ENCODE data around the gene DERL3. TPM values are rescaled to one million over a fixed set of nuclear protein-coding genes. Genes with fewer than 3 reads are reported as not detected.
A peak's percentile ranks its signal among the peaks of the same experiment; 100 is the strongest.

DERL3 gene
- total and polyA plus RNA-seq, 2 of the 13 experiments (the other 11 are each of a cell fraction or from before 2014, with no cell fraction given), result not detected

GRCh38 chr22:23789638-23790037, 49.2 kb downstream of the DERL3 start (continued):
- TF ChIP-seq ZNF510 (CRISPR knock-in tag; IDR thresholded peaks at IDR 0.05; ENCODE audit: low read depth) (no peak), EHMT2 (IDR thresholded peaks at IDR 0.05; ENCODE audit: borderline replicate concordance, low read depth, low read length) (no peak), ZIK1 (CRISPR knock-in tag; IDR thresholded peaks at IDR 0.05; ENCODE audit: borderline replicate concordance, low read depth) (no peak), RFXAP (CRISPR knock-in tag; IDR thresholded peaks at IDR 0.05; ENCODE audit: borderline replicate concordance) (no peak), ARID5B (CRISPR knock-in tag; IDR thresholded peaks at IDR 0.05) (peak; percentile 27; the same call in 1 of the 2 replicates), E2F1 (CRISPR knock-in tag; IDR thresholded peaks at IDR 0.05) (no peak), PATZ1 (CRISPR knock-in tag; IDR thresholded peaks at IDR 0.05) (no peak), ZNF143 (CRISPR knock-in tag; IDR thresholded peaks at IDR 0.05) (no peak), FOXO1 (CRISPR knock-in tag; IDR thresholded peaks at IDR 0.05) (0 out of 2 replicates have a peak, but pooled peaks have one; percentile 22), ZNF747 (CRISPR knock-in tag; IDR thresholded peaks at IDR 0.05; ENCODE audit: borderline replicate concordance) (0 out of 2 replicates have a peak, but pooled peaks have one; percentile 43), NCOA2 (CRISPR knock-in tag; IDR thresholded peaks at IDR 0.05) (0 out of 2 replicates have a peak, but pooled peaks have one; percentile 29), ZNF430 (CRISPR knock-in tag; IDR thresholded peaks at IDR 0.05) (peak; percentile 43; the same call in 1 of the 2 replicates), AFF4 (CRISPR knock-in tag; IDR thresholded peaks at IDR 0.05) (no peak), EED (CRISPR knock-in tag; IDR thresholded peaks at IDR 0.05) (no peak), PAX8 (CRISPR knock-in tag; IDR thresholded peaks at IDR 0.05; ENCODE audit: borderline replicate concordance) (no peak), ZNF503 (CRISPR knock-in tag; IDR thresholded peaks at IDR 0.05) (no peak), ELF3 (CRISPR knock-in tag; IDR thresholded peaks at IDR 0.05) (no peak), KDM1A (CRISPR knock-in tag; IDR thresholded peaks at IDR 0.05) (no peak)
